Spleen (tissue), 11 donors: Measurements from ENCODE around the gene ABHD2. TPM values are rescaled to one million over a fixed set of nuclear protein-coding genes. Genes with fewer than 3 reads are reported as not detected.

Source experiments
- DNase-seq: peaks from one replicate; pipeline ENCODE4 v3.0.0-alpha.2; 2020
- H3K27ac ChIP-seq, 8 donors: fragments of 200-600 bp; sonication (generic) in 7 of 8; 1 replicate in 4 of 8; 2 replicates in 4 of 8; pipeline versions ENCODE4 v1.5.0 to v1.8.0; 2016 to 2021; ENCODE audit warnings: inconsistent platforms in 4 of 8, mild to moderate bottlenecking in 4 of 8, moderate library complexity in 1 of 8
- H3K27me3 ChIP-seq, 7 donors: fragments of 200-600 bp; sonication (generic) in 6 of 7; replicated peaks in 1 of 7; 1 replicate in 4 of 7; 2 replicates in 3 of 7; pipeline versions ENCODE4 v1.5.0 to v1.8.0; 2016 to 2021; ENCODE audit warnings: inconsistent platforms in 3 of 7, mild to moderate bottlenecking in 1 of 7
- H3K36me3 ChIP-seq, 6 donors: fragments of 200-600 bp; sonication (generic) in 5 of 6; 1 replicate in 4 of 6; 2 replicates in 2 of 6; pipeline versions ENCODE4 v1.5.0 to v1.8.0; 2016 to 2021; ENCODE audit warnings: inconsistent platforms in 2 of 6
- H3K4me1 ChIP-seq, 6 donors: fragments of 200-600 bp; sonication (generic) in 5 of 6; 1 replicate in 3 of 6; 2 replicates in 3 of 6; pipeline versions ENCODE4 v1.5.0 to v1.8.0; 2016 to 2021; ENCODE audit warnings: inconsistent platforms in 3 of 6
- H3K4me3 ChIP-seq, 8 donors: fragments of 200-600 bp; sonication (generic) in 7 of 8; 1 replicate in 4 of 8; 2 replicates in 4 of 8; pipeline versions ENCODE4 v1.5.0 to v1.8.0; 2016 to 2021; ENCODE audit warnings: inconsistent platforms in 4 of 8, mild to moderate bottlenecking in 4 of 8, moderate library complexity in 2 of 8
- H3K9me3 ChIP-seq, 8 donors: fragments of 200-600 bp; sonication (generic) in 7 of 8; 1 replicate in 4 of 8; 2 replicates in 4 of 8; pipeline versions ENCODE4 v1.5.0 to v1.8.0; 2016 to 2021; ENCODE audit warnings: inconsistent platforms in 4 of 8
- POLR2A ChIP-seq, 3 donors: fragments of 450-650 bp; IDR thresholded peaks; one replicate each; pipeline ENCODE4 v1.5.1; 2017; ENCODE audit warnings: antibody characterized with exemption in 3 of 3, mild to moderate bottlenecking in 1 of 3
- POLR2AphosphoS5 ChIP-seq, 3 donors: sonication (generic); formaldehyde crosslinking; IDR thresholded peaks; one replicate each; pipeline ENCODE4 v1.5.1; 2017; ENCODE audit warnings: antibody characterized with exemption in 3 of 3
- WGBS, 5 donors: extraction: QIAGEN DNeasy Blood & Tissue Kit in 3 of 5; methylation state at CpG; one replicate each; pipeline versions ENCODE4 v1.1.5 to v1.1.7; 2013 to 2018; 5-methylcytosine and 5-hydroxymethylcytosine counted together
- intact Hi-C: fragments of 100-400 bp; cut with DNase I; formaldehyde crosslinking; loops from one replicate; pipeline ENCODE4 v1.15.0; 2023; ENCODE audit warnings: low total_unique reads
- polyA plus RNA-seq, 3 donors: library from polyadenylated mRNA; stranded (reverse); fragments of 200-250 nt; gene quantifications; one replicate each; pipeline ENCODE4 v1.2.1, GENCODE V29; 2013
- total RNA-seq, 7 donors: library from RNA; depleted of rRNA in 3 of 7; stranded (reverse); fragments of >200 nt in 3 of 7; fragmentation: NEBNext Ultra II Directional in 4 of 7; extraction: Animal tissue kit (Norgen Biotek cat#: 25700) in 4 of 7; gene quantifications; one replicate each; pipeline versions ENCODE4 v1.1.0 to v1.2.1, GENCODE V29; 2016 to 2021
- TF ChIP-seq, protein P1 (sequence below), 11 experiments: fragments of 200-600 bp in 7 of 11; fragments of 450-650 bp in 4 of 11; sonication (generic) in 4 of 11; IDR thresholded peaks in 8 of 11; conservative IDR thresholded peaks in 3 of 11; 1 replicate in 7 of 11; 2 replicates in 4 of 11; pipeline versions ENCODE4 v1.4.0 to v1.8.0; 2016 to 2021; ENCODE audit warnings: antibody characterized with exemption in 11 of 11, inconsistent platforms in 4 of 11, mild to moderate bottlenecking in 1 of 11
- donor health status: healthy with polysubstance abuse.
- donor health status: DM: no; HTN: no; CAD: no; lungs with moderate emphysema.
- donor health status: DM: no; HTN: no; CAD: no.
- donor health status: Bipolar disorder and iron deficiency.
- donor health status: healthy.
- donor health status: DM: no; HTN: no; CAD: no.
- donor health status: DM: yes; HTN: yes; CAD: no.

ABHD2 gene
- total and polyA plus RNA-seq, 10 donors, result 2.1 to 158 (median 106) TPM

DNA sequence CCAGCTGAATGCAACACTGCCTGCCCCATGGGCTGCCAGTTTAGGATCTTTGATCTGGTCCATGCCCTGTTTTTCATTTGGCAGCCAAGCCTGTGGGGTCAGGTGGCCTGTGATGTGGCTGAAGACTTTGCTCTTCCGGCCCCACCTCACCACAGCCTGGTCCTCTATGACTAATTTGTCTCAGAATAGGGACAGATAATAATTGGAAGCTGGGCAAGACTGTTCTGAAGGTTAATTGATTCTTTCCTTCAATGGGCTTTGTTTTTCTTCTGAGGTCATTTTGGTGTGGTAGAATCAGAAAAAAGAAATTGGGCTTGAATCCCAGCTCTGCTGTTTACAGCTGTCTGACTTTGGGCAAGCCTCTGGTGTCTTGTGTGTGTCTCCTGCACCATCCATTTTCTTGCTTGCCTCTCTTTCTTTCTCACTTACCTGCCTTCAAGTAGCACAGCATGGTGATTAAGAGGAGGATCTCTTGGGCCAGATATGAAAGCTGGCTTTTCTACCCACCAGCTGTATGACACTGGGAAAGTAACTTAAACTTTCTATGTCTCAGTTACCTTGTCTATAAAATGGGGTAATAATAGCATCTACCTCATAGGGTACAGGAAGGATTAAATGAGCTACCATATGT is 24.2 kb downstream of the ABHD2 start:
- 48 to 53% (median 50%) methylated on average over 1 of the region's 1 CpG for WGBS, 5 donors
- H3K4me1 ChIP-seq, result peaks cover 0 to 68% (median 40%) of the 10 kb centered on the region in 6 donors
- DNase-seq, result no peak
- peak overlapping the region in 6 of 8 donors; percentile 35 to 67 (median 54) for H3K27ac ChIP-seq
- H3K27me3 ChIP-seq, result no peaks in the 10 kb centered on the region
- peaks cover 0 to 65% (median 22%) of the 10 kb centered on the region in 6 donors for H3K36me3 ChIP-seq
- no peak overlapping the region for H3K4me3 ChIP-seq
- TF ChIP-seq, protein P1, sequence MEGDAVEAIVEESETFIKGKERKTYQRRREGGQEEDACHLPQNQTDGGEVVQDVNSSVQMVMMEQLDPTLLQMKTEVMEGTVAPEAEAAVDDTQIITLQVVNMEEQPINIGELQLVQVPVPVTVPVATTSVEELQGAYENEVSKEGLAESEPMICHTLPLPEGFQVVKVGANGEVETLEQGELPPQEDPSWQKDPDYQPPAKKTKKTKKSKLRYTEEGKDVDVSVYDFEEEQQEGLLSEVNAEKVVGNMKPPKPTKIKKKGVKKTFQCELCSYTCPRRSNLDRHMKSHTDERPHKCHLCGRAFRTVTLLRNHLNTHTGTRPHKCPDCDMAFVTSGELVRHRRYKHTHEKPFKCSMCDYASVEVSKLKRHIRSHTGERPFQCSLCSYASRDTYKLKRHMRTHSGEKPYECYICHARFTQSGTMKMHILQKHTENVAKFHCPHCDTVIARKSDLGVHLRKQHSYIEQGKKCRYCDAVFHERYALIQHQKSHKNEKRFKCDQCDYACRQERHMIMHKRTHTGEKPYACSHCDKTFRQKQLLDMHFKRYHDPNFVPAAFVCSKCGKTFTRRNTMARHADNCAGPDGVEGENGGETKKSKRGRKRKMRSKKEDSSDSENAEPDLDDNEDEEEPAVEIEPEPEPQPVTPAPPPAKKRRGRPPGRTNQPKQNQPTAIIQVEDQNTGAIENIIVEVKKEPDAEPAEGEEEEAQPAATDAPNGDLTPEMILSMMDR (IDR thresholded peaks at IDR 0.05 in 8 of 11, conservative IDR thresholded peaks at IDR 0.05 in 3 of 11), result no peak
- TF ChIP-seq POLR2AphosphoS5 (IDR thresholded peaks at IDR 0.05) (peak in 2 of 3 donors; percentile 25 to 40), POLR2A (IDR thresholded peaks at IDR 0.05) (no peak)
- no peaks in the 10 kb centered on the region for H3K9me3 ChIP-seq
- intact Hi-C loops, result no loop called here

GRCh38 chr15:89113296-89114024 is 25.2 kb downstream of the ABHD2 start:
- no peaks in the 10 kb centered on the region for H3K27me3 ChIP-seq
- no peaks in the 10 kb centered on the region for H3K9me3 ChIP-seq
- no peak for TF ChIP-seq POLR2AphosphoS5 (IDR thresholded peaks at IDR 0.05)
- TF ChIP-seq, protein P1 (IDR thresholded peaks at IDR 0.05 in 8 of 11, conservative IDR thresholded peaks at IDR 0.05 in 3 of 11), result no peak
- TF ChIP-seq POLR2A (IDR thresholded peaks at IDR 0.05), result no peak
- H3K4me1 ChIP-seq, result peaks cover 0 to 70% (median 43%) of the 10 kb centered on the region in 6 donors
- H3K27ac ChIP-seq, result peak overlapping the region in 5 of 8 donors; percentile 51 to 67 (median 57)
- intact Hi-C loops, result no loop called here
- no peak overlapping the region for H3K4me3 ChIP-seq
- WGBS, 5 donors, result 92 to 95% (median 93%) methylated on average over 7 of the region's 7 CpGs
- peaks cover 0 to 65% (median 32%) of the 10 kb centered on the region in 6 donors for H3K36me3 ChIP-seq
- no peak for DNase-seq

DNA sequence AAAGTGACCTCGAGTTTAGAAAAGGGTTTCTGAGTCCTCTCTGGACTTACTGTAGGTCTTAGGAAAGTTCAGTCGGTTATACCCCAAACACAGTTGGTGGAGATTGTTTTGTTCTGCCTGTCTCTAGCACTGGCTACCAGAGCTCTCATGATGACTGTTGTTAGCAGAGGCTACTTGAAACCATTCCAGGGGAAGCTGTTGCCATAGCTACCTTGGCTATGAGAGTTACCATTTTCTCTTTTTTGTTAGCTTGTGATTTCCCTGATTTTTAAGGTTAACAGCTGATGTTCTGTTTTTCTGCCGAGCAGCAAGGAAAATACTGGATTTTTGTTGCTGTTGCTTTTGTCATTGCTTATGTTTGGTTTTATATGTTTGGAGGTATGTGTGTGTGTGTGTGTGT is 26.7 kb downstream of the ABHD2 start:
- no peak for TF ChIP-seq POLR2AphosphoS5 (IDR thresholded peaks at IDR 0.05)
- TF ChIP-seq, protein P1 (IDR thresholded peaks at IDR 0.05 in 8 of 11, conservative IDR thresholded peaks at IDR 0.05 in 3 of 11), result no peak
- TF ChIP-seq POLR2A (IDR thresholded peaks at IDR 0.05), result no peak
- H3K27ac ChIP-seq, result peak overlapping the region in 3 of 8 donors; percentile 5 to 21 (median 7)
- no peak for DNase-seq
- H3K4me3 ChIP-seq, result no peak overlapping the region
- H3K4me1 ChIP-seq, result peaks cover 0 to 70% (median 47%) of the 10 kb centered on the region in 6 donors
- H3K27me3 ChIP-seq, result no peaks in the 10 kb centered on the region
- H3K9me3 ChIP-seq, result no peaks in the 10 kb centered on the region
- intact Hi-C loops, result no loop called here
- H3K36me3 ChIP-seq, result peaks cover 0 to 68% (median 41%) of the 10 kb centered on the region in 6 donors
- whole genome bisulfite sequencing, 5 donors, result 80 to 88% (median 83%) methylated on average over 3 of the region's 3 CpGs

DNA sequence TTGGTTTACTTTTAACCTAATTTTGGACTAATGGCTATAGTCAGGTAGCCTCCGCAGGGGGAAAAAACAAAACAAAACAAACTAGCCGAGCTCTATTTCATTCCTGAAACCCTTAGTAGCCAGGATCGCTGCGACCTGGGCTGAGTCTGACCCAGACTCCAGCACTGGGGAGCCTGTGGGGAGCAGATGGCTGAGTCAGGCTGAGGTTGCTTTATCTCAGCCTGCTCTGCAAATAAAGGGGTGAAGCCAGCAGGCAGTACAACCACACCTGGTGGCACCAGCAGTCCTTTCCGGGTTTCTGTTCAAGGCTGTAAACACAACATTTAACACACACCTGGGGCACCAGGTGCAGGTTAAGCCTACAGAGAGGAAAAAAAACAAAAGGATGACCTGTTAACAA is 27.3 kb downstream of the ABHD2 start:
- intact Hi-C loops, result no loop called here
- H3K4me1 ChIP-seq, result peaks cover 0 to 68% (median 46%) of the 10 kb centered on the region in 6 donors
- H3K4me3 ChIP-seq, result no peak overlapping the region
- TF ChIP-seq POLR2A (IDR thresholded peaks at IDR 0.05), result no peak
- TF ChIP-seq, protein P1 (IDR thresholded peaks at IDR 0.05 in 8 of 11, conservative IDR thresholded peaks at IDR 0.05 in 3 of 11), result no peak
- TF ChIP-seq POLR2AphosphoS5 (IDR thresholded peaks at IDR 0.05), result no peak
- DNase-seq, result no peak
- H3K27me3 ChIP-seq, result no peaks in the 10 kb centered on the region
- H3K9me3 ChIP-seq, result no peaks in the 10 kb centered on the region
- WGBS, 5 donors, result 88 to 97% (median 92%) methylated on average over 5 of the region's 5 CpGs
- peaks cover 0 to 70% (median 43%) of the 10 kb centered on the region in 6 donors for H3K36me3 ChIP-seq
- H3K27ac ChIP-seq, result peak overlapping the region in 1 of 8 donors; percentile 71
